ENCODE data around the gene MAML3.

DNA sequence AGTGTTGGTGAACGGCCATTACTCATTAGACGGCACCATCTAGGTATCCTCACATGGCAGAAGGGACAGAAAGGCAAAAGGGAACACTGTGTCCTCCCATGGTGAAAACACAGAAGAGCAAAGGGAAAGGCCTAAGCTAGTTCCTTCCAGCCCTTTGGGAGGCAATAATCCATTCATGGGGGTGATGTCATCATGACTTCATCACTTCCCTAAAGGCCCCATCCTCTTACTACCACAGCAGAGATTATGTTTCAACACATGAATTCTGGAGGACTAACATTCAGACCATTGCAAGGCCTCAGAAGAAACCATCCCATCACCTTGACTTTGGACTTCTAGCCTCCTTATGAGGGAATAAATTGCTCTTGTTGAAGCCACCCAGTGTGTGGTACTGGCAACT, 250.1 kb downstream of the MAML3 start:
- TF ChIP-seq, protein P1, sequence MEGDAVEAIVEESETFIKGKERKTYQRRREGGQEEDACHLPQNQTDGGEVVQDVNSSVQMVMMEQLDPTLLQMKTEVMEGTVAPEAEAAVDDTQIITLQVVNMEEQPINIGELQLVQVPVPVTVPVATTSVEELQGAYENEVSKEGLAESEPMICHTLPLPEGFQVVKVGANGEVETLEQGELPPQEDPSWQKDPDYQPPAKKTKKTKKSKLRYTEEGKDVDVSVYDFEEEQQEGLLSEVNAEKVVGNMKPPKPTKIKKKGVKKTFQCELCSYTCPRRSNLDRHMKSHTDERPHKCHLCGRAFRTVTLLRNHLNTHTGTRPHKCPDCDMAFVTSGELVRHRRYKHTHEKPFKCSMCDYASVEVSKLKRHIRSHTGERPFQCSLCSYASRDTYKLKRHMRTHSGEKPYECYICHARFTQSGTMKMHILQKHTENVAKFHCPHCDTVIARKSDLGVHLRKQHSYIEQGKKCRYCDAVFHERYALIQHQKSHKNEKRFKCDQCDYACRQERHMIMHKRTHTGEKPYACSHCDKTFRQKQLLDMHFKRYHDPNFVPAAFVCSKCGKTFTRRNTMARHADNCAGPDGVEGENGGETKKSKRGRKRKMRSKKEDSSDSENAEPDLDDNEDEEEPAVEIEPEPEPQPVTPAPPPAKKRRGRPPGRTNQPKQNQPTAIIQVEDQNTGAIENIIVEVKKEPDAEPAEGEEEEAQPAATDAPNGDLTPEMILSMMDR (IDR thresholded peaks at IDR 0.05) = no peak
- TF ChIP-seq POLR2A (IDR thresholded peaks at IDR 0.05) = no peak
- TF ChIP-seq POLR2AphosphoS5 (IDR thresholded peaks at IDR 0.05) = no peak
- TF ChIP-seq EP300 (IDR thresholded peaks at IDR 0.05) = no peak
